T-cell (primary cell): Measurements from ENCODE around the gene EPAS1. TPM values are rescaled to one million over a fixed set of nuclear protein-coding genes. Genes with fewer than 3 reads are reported as not detected.

Experiments
- ATAC-seq, 4 experiments: fragments of 200-7000 bp in 3 of 4; fragments of 150-1000 bp in 1 of 4; cut with Tn5 transposase; replicated peaks in 1 of 4; 1 replicate in 3 of 4; 2 replicates in 1 of 4; pipeline ENCODE4 v1.10.0; 2021; ENCODE audit warnings: moderate library complexity in 3 of 4, mild to moderate bottlenecking in 2 of 4, moderate number of reproducible peaks in 1 of 4
- CTCF ChIA-PET, 2 donors: fragments of 300-600 bp; sonication (Branson Sonifier 250); formaldehyde crosslinking; loops; one replicate each; lab custom pipeline; 2022; ENCODE audit warnings: antibody characterized with exemption in 2 of 2; lab: Charles Lee
- POLR2A ChIA-PET, 2 donors: fragments of 300-600 bp; sonication (Branson Sonifier 250); formaldehyde crosslinking; loops; one replicate each; lab custom pipeline; 2022; ENCODE audit warnings: antibody characterized with exemption in 2 of 2; lab: Charles Lee
- DNase-seq, 35 experiments: peaks; one replicate each; pipeline versions ENCODE4 v3.0.0 to v3.0.0-alpha.2; 2013 to 2023
- H3K27ac ChIP-seq: one replicate; pipeline ENCODE4 v1.5.1; 2013; ENCODE audit warnings: low read length
- H3K27me3 ChIP-seq, 2 experiments: replicated peaks in 1 of 2; 1 replicate in 1 of 2; 2 replicates in 1 of 2; pipeline versions ENCODE4 v1.6.1 to v1.7.0; 2013; ENCODE audit warnings: low read length in 1 of 2, mixed read lengths in 1 of 2; ENCODE audit not compliant: control insufficient read depth in 2 of 2, insufficient read depth in 2 of 2; ENCODE audit errors: extremely low read depth in 1 of 2
- H3K36me3 ChIP-seq, 2 donors: 1 replicate in 1 of 2; 2 replicates in 1 of 2; pipeline versions ENCODE4 v1.6.1 to v1.7.0; 2013; ENCODE audit warnings: low read length in 1 of 2; ENCODE audit not compliant: control insufficient read depth in 2 of 2, insufficient read depth in 1 of 2; ENCODE audit errors: extremely low read depth in 1 of 2
- H3K4me1 ChIP-seq, 2 experiments: 1 replicate in 1 of 2; 2 replicates in 1 of 2; pipeline versions ENCODE4 v1.6.1 to v1.7.0; 2013; ENCODE audit warnings: low read length in 2 of 2, mixed read lengths in 1 of 2; ENCODE audit not compliant: insufficient read depth in 2 of 2, control insufficient read depth in 1 of 2; ENCODE audit errors: extremely low read depth in 1 of 2
- H3K4me3 ChIP-seq, 2 donors: 1 replicate in 1 of 2; 2 replicates in 1 of 2; pipeline versions ENCODE4 v1.5.1 to v1.7.0; 2013; ENCODE audit warnings: mild to moderate bottlenecking in 2 of 2, low read length in 1 of 2, moderate library complexity in 1 of 2; ENCODE audit not compliant: control insufficient read depth in 1 of 2; ENCODE audit errors: extremely low read depth in 1 of 2
- H3K9me3 ChIP-seq: 2 replicates; pipeline ENCODE4 v1.7.0; 2013
- H3K27ac Mint-ChIP-seq, 2 donors: one replicate each; pipeline ENCODE4 v1.8.0; 2020 to 2021; ENCODE audit warnings: mild to moderate bottlenecking in 2 of 2, mixed read lengths in 2 of 2
- H3K27me3 Mint-ChIP-seq, 2 donors: one replicate each; pipeline ENCODE4 v1.8.0; 2021 to 2022; ENCODE audit warnings: mixed read lengths in 2 of 2
- H3K36me3 Mint-ChIP-seq: one replicate; pipeline ENCODE4 v1.8.0; 2021; ENCODE audit warnings: mixed read lengths
- H3K4me1 Mint-ChIP-seq, 3 donors: one replicate each; pipeline ENCODE4 v1.8.0; 2020 to 2022; ENCODE audit warnings: mixed read lengths in 3 of 3, mild to moderate bottlenecking in 1 of 3
- H3K4me3 Mint-ChIP-seq, 3 donors: one replicate each; pipeline ENCODE4 v1.8.0; 2020 to 2022; ENCODE audit warnings: mild to moderate bottlenecking in 3 of 3, mixed read lengths in 3 of 3, moderate library complexity in 3 of 3
- H3K9me3 Mint-ChIP-seq, 3 donors: one replicate each; pipeline ENCODE4 v1.8.0; 2020 to 2022; ENCODE audit warnings: mixed read lengths in 3 of 3
- WGBS: methylation state at CpG from one replicate; pipeline ENCODE4 v1.1.5; 2013; ENCODE audit warnings: missing lambda C conversion rate; ENCODE audit not compliant: insufficient coverage; 5-methylcytosine and 5-hydroxymethylcytosine counted together
- total RNA-seq, 35 experiments: library from RNA in 6 of 35; stranded (reverse) in 6 of 35; fragments of 120-200 nt in 1 of 35; gene quantifications; one replicate each; pipeline versions ENCODE4 v1.2.1 to v1.2.4 and lab custom pipeline; 2013 to 2026

The EPAS1 gene
- total RNA-seq, 5 donors from 2014 or later (not counting 1 experiment from before 2014, with no cell fraction given): 1.0 to 4.0 (median 3.0) TPM

DNA sequence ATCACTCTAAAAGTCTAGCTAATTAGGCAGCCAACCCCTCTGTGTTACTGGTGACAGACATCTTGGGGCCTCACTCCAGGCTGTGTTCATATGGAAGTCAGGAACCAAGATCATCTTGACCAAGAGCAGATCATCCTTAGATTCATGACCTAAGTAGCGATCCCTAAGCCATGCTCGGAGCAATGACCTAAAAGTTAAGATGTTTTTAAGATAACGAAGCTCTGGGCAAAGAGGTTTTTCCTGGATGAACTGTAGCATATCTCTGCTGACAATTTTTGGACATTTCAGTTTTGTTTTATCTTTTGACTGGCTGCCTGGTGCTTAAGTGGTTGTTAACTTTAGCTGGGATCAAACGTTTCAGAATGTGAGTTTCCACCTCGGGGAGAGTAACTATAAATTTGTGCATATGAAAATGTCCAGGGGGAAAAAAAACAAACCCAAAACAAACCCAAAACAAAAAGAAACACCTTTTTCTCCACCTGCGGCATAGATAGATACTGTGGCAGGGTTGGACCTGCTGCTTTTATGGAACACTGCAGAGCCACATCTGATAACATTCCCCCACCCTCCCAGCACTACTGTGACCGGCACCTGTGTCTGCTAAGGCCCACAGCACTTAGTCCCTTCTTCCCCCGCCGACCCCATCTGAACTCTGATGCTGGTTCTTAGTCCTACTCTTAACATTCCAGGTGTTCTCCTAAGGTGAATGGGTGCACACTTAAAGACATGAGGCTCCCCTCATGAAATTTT is 45.5 kb downstream of the EPAS1 start:
- no peak for ATAC-seq
- POLR2A ChIA-PET: no interaction called here

DNA sequence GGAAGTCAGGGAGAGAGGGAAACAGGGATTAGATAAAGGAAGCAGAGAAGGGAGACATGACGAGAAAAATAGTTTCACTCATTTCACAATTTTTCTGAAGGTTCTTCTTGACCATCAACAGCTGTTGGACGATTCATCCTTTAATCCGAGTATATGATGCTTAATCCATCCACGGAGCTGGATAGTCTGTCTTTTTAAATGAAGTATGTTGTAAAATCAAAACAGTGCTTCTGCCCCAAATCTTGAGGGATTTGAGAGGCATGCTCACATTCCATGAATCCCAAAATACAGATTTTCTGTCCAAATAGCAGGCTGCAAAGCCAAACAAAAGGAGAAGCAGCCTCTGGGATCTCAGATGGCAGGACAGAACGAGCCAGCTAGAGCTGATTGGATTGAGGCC is 47.5 kb downstream of the EPAS1 start:
- ChIA-PET CTCF (no interaction called here), POLR2A (no interaction called here)
- ATAC-seq (no peak), DNase-seq (no peak)
- no peak overlapping the region for H3K4me3 Mint-ChIP-seq
- no peaks in the 10 kb centered on the region for H3K9me3 Mint-ChIP-seq
- no peak overlapping the region for H3K4me3 ChIP-seq
- H3K9me3 ChIP-seq: no peaks in the 10 kb centered on the region
- peaks cover 25 to 30% of the 10 kb centered on the region in 2 experiments for H3K4me1 ChIP-seq
- peaks cover 0 to 3% of the 10 kb centered on the region in 2 experiments for H3K27me3 ChIP-seq
- WGBS: 100% methylated on average over 1 of the region's 5 CpGs
- H3K4me1 Mint-ChIP-seq: peaks cover 22 to 54% (median 40%) of the 10 kb centered on the region in 3 donors
- H3K36me3 Mint-ChIP-seq: no peaks in the 10 kb centered on the region
- H3K27ac ChIP-seq: no peak overlapping the region
- H3K27me3 Mint-ChIP-seq: peaks cover 0 to 3% of the 10 kb centered on the region in 2 donors
- no peaks in the 10 kb centered on the region for H3K36me3 ChIP-seq
- H3K27ac Mint-ChIP-seq: no peak overlapping the region

More for the DNA sequence above, 45.5 kb downstream of the EPAS1 start:
- Mint-ChIP-seq H3K4me1 (peaks cover 10 to 41% (median 32%) of the 10 kb centered on the region in 3 donors), H3K36me3 (no peaks in the 10 kb centered on the region), H3K27me3 (peaks cover 0 to 3% of the 10 kb centered on the region in 2 donors), H3K27ac (no peak overlapping the region), H3K4me3 (no peak overlapping the region), H3K9me3 (no peaks in the 10 kb centered on the region)
- peaks cover 10 to 12% of the 10 kb centered on the region in 2 experiments for H3K4me1 ChIP-seq
- no peak overlapping the region for H3K27ac ChIP-seq
- no peaks in the 10 kb centered on the region for H3K36me3 ChIP-seq
- no peaks in the 10 kb centered on the region for H3K9me3 ChIP-seq
- peaks cover 0 to 3% of the 10 kb centered on the region in 2 experiments for H3K27me3 ChIP-seq
- CTCF ChIA-PET: no interaction called here
- DNase-seq: no peak
- H3K4me3 ChIP-seq: no peak overlapping the region
- 93% methylated on average over 4 of the region's 9 CpGs for WGBS

DNA sequence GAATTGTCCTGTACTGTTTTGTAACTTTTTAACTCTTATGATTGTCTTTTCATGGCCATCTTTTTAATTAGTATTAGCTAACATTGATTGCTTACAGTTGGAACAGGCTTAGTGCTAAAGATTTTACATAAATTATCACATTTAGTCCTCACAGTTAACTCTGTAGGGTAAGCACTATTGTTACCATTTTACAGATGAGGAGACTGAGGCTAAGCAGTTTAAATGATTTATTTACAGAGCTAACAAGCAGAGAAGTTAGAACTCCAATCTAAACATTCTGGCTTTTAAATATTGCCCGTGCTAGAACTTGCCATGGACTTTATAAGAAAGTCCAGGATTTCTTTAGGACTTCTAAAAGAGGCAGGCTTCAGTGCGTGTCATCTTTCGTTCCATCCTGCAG is 48.6 kb downstream of the EPAS1 start:
- no peak for ATAC-seq
- no peak overlapping the region for H3K27ac Mint-ChIP-seq
- no peaks in the 10 kb centered on the region for H3K9me3 ChIP-seq
- H3K36me3 ChIP-seq: no peaks in the 10 kb centered on the region
- H3K4me1 Mint-ChIP-seq: peaks cover 33 to 60% (median 50%) of the 10 kb centered on the region in 3 donors
- no peaks in the 10 kb centered on the region for H3K36me3 Mint-ChIP-seq
- H3K27ac ChIP-seq: no peak overlapping the region
- H3K27me3 Mint-ChIP-seq: peaks cover 0 to 3% of the 10 kb centered on the region in 2 donors
- peaks cover 32 to 40% of the 10 kb centered on the region in 2 experiments for H3K4me1 ChIP-seq
- no peak overlapping the region for H3K4me3 Mint-ChIP-seq
- peaks cover 0 to 3% of the 10 kb centered on the region in 2 experiments for H3K27me3 ChIP-seq
- DNase-seq: no peak
- POLR2A ChIA-PET: no interaction called here
- no CpG with 5 or more reads among the region's 3 CpGs for WGBS
- CTCF ChIA-PET: no interaction called here
- no peak overlapping the region for H3K4me3 ChIP-seq
- no peaks in the 10 kb centered on the region for H3K9me3 Mint-ChIP-seq

DNA sequence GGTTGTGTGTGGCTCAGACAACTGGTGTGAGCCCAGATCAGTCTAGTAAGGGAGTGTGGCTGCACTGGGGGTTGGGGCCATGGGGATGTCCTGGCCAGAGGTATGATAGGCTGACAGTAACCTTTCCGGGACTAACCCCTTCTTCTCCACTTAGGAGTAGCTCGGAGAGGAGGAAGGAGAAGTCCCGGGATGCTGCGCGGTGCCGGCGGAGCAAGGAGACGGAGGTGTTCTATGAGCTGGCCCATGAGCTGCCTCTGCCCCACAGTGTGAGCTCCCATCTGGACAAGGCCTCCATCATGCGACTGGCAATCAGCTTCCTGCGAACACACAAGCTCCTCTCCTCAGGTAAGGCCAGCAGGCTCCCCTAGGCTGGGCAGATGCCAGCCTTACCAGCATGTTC is 49.5 kb downstream of the EPAS1 start:
- peaks cover 0 to 3% of the 10 kb centered on the region in 2 experiments for H3K27me3 ChIP-seq
- POLR2A ChIA-PET: interaction anchor here in 1 of 2 donors (0.6 kb wide), 1 partner anchor 304 kb away, joined by 3 read pairs; no protein-coding TSS in a partner anchor
- ATAC-seq (no peak), DNase-seq (no peak)
- H3K27ac ChIP-seq: no peak overlapping the region
- H3K4me3 ChIP-seq: no peak overlapping the region
- Mint-ChIP-seq H3K27ac (peak overlapping the region in 1 of 2 donors; percentile 42), H3K9me3 (no peaks in the 10 kb centered on the region), H3K27me3 (peaks cover 0 to 3% of the 10 kb centered on the region in 2 donors), H3K4me3 (no peak overlapping the region), H3K4me1 (peaks cover 42 to 65% (median 60%) of the 10 kb centered on the region in 3 donors), H3K36me3 (no peaks in the 10 kb centered on the region)
- H3K4me1 ChIP-seq: peaks cover 41 to 50% of the 10 kb centered on the region in 2 experiments
- CTCF ChIA-PET: interaction anchor here in 1 of 2 donors (0.6 kb wide), 1 partner anchor 13 kb away, joined by 3 read pairs; no protein-coding TSS in a partner anchor
- no peaks in the 10 kb centered on the region for H3K36me3 ChIP-seq
- H3K9me3 ChIP-seq: no peaks in the 10 kb centered on the region
- WGBS: 96% methylated on average over 8 of the region's 10 CpGs

GRCh38 chr2:46347648-46348280 is 50.6 kb downstream of the EPAS1 start:
- Histone ChIP-seq H3K9me3 (no peaks in the 10 kb centered on the region), H3K27me3 (peaks cover 0 to 3% of the 10 kb centered on the region in 2 experiments), H3K4me1 (peaks cover 51 to 59% of the 10 kb centered on the region in 2 experiments), H3K27ac (no peak overlapping the region), H3K36me3 (no peaks in the 10 kb centered on the region), H3K4me3 (no peak overlapping the region)
- ChIA-PET CTCF (no interaction called here), POLR2A (no interaction called here)
- Mint-ChIP-seq H3K27ac (peak overlapping the region in 1 of 2 donors; percentile 74), H3K9me3 (no peaks in the 10 kb centered on the region), H3K27me3 (peaks cover 0 to 3% of the 10 kb centered on the region in 2 donors), H3K36me3 (no peaks in the 10 kb centered on the region), H3K4me1 (peaks cover 53 to 73% (median 70%) of the 10 kb centered on the region in 3 donors), H3K4me3 (peak overlapping the region in 1 of 3 donors; percentile 66)
- ATAC-seq (no peak), DNase-seq (no peak)
- WGBS: 55% methylated on average over 8 of the region's 11 CpGs

DNA sequence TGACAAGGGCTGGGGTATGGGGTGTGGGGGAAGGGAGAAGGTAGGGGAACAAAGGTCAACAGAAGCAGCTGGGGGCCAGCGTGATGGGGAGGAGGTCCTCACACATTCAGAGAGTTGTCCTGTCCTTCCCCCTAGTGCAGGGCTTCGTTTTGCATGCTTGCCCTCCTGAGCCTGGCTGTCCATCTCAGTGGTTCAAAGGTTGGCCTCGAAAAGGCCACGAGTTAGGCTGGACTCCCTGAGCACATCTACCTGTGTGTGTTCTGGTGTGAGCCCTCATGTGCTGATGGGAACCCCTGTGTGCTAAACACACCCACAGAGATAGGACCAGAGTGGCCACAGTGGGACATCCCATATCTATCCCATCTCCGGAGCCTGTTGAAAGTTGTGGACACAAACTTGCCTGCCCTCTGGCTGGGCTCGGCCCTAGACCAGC is 51.9 kb downstream of the EPAS1 start:
- no peak for ATAC-seq
- Histone ChIP-seq H3K36me3 (no peaks in the 10 kb centered on the region), H3K27ac (no peak overlapping the region), H3K9me3 (no peaks in the 10 kb centered on the region), H3K4me1 (peaks cover 63 to 70% of the 10 kb centered on the region in 2 experiments), H3K4me3 (no peak overlapping the region), H3K27me3 (peaks cover 0 to 3% of the 10 kb centered on the region in 2 experiments)
- Mint-ChIP-seq H3K9me3 (no peaks in the 10 kb centered on the region), H3K4me3 (peak overlapping the region in 1 of 3 donors; percentile 13), H3K27ac (no peak overlapping the region), H3K27me3 (no peaks in the 10 kb centered on the region), H3K4me1 (peaks cover 66 to 80% (median 78%) of the 10 kb centered on the region in 3 donors), H3K36me3 (no peaks in the 10 kb centered on the region)
- no peak for DNase-seq
- ChIA-PET POLR2A (no interaction called here), CTCF (interaction anchor here in 1 of 2 donors (1.8 kb wide), 1 partner anchor 13 kb away, joined by 5 read pairs; no protein-coding TSS in a partner anchor)
- WGBS: 91% methylated on average over 5 of the region's 6 CpGs
